GM19351 (cell line): ENCODE results near the gene GPAM.

ENCODE experiments used
- ATAC-seq: cut with Tn5 transposase; IDR thresholded peaks from one replicate; pipeline ENCODE4 v1.9.1; 2021; ENCODE audit warnings: mild to moderate bottlenecking, moderate library complexity; ENCODE audit not compliant: unreplicated experiment

GPAM gene

DNA sequence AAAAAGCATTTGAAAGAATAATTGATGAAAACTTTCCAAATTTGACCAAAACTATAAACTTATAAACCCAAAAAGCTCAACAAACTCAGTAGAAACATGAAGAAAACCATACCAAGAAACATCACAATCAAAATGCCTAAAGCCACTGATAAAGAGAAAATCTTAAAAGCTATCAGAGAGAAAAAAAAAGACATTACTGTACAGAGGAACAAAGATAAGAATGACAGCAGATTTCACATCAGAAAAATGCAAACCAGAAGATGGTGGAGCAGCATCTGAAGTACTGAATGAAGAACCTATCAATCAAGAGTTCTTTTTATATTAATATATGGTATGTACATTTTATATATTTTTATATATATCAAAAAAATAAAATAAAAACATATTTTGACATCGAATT is 2.4 kb upstream of the GPAM start:
- ATAC-seq, result no peak

DNA sequence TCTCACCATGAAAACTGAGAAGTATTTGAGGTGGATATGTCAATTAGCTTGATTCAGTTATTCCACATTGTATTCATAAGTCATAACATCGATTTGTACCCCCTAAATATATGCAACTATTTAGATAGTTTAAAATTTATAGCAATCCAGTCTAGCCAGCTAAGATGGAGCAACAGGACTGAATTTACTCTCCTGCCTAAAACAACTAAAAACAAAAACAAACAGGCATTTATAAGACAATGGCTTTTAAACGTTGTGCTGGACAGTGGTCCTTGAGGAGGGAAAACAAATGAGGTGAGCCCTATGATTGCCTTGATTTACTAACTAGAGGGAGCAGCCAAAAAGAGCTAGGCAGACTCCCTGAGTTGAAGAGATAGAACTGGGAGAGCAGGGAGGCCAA is 814 bp upstream of the GPAM start:
- no peak for ATAC-seq

DNA sequence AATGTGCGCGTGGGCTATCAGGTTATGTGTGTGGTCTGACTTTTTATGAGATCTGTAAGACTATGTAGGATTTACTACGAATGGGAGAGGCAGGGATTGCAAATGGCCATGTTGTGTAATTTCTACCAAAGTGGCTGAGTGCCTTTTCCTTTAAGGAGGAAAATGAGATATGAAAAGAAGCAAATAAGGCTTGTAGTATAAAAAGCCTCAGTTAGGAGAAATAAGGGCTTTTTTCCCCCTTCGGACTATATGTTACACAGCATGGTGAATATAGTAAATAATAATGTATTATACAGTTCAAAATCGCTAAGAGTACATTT is 447 bp upstream of the GPAM start:
- ATAC-seq, result no peak

DNA sequence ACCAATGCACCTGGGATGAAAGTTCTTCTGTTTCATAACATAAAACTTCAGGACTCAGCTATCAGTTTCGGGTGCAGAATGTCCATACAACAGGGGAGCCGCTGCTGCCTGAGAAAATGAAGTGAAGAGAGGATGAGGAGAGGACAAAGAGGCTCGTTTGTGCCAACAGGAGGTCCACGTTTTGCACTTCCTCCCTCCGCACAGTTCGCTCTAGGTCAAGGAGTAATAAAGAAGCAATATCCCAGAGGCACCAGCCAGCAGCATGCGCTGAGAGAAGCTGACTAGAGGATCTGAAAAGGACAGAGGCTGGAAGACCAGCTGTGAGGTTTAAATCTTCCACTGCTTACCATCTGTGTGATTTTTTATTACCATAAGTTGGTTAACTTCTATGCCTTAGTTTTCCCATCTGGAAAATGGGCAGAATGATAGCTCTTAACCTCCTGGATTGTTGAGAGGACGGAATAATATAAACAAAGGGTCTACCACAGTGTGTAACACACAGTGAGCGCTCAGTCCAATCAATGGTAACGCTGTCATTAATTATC is 709 bp downstream of the GPAM start:
- no peak for ATAC-seq

DNA sequence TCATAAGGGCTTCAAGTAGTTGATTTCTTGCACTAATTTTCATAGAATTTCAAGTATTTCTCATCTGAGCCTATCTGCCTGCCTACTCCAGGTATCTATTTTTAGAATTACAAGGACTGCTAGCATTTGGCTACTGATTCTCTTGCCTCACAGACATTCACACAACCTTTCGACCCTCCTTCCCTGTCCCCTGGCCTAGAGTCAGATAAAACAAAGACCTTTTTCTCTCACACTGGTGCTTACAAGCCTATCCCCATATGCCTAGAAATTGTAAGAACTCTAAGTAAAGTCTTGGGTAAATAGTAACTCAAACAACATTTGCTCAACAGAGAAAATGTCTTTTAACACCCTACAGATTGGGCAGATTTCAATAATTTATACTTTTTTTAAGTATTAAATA is 6.3 kb downstream of the GPAM start:
- no peak for ATAC-seq

DNA sequence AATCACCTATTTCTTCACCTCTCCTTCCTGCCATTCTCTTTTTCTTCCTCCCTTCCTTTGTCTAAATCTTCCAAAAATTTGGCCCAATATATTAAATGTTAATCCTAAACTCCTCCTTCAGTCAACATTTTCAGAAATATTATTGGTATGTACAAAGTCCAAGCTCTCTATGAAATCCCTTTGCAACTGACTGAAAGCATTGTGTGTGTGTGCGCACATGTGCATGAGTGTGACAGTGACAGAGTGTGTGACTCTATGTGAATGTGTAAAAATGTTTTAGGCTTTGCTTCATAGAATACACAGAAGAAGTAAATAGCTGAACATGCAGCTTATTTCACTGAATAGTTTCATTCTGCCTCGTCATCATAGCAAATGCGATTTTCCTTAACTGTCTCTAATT is 7.0 kb downstream of the GPAM start:
- ATAC-seq, result no peak

DNA sequence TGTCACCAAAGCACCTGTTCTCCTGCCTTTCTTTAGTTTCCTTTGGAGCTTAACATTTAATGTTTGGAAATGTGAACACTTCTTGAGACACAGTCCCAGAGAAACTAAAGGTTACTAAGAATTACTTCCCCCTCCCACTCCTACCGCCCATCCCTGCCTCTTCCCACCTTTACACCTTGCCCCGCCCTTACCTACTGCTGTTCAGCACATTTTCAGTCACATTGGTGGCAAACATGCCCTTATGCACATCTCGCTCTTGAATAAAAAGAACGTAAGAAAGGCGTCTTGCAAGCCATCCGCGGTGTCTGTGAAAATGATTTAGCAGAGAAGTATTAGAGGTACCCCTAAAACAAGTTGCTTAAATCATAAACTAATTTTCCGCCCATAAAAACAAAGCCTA is 8.2 kb downstream of the GPAM start:
- no peak for ATAC-seq

DNA sequence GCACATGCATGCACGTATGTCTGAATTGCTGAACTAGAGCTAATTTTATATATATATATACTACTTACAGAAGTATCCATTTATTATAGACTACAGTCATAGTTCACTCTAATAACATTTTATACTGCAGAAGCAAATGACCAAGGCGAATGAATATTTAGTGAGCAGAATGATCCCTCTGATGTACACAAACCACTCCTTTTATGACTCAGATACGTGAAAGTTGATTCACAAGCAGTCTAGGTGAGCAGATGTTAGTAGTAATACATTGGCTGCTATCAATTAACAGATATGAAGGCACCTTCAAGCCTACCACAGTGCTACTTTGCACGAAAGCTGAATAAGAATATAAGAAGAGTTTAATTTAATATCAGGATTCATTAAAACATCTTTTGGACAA is 10.4 kb downstream of the GPAM start:
- no peak for ATAC-seq

DNA sequence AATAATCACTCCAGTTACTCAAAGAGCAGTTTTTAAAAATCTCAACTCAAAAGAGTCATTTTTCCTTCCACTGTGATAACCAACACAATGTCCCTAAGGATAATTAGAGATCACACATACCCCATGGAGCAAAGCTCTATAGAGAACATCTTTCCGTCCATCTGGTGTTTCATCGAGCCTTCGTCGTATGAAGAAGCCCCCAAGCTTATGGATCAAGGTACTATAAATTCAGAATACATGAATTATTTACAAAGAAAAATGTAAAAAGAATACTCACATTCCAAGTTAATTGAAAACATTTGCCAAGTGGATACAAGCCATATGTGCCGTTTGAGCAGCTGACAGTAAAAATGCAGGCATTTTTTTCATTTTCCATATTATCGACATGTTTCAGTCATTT is 14.8 kb downstream of the GPAM start:
- no peak for ATAC-seq

DNA sequence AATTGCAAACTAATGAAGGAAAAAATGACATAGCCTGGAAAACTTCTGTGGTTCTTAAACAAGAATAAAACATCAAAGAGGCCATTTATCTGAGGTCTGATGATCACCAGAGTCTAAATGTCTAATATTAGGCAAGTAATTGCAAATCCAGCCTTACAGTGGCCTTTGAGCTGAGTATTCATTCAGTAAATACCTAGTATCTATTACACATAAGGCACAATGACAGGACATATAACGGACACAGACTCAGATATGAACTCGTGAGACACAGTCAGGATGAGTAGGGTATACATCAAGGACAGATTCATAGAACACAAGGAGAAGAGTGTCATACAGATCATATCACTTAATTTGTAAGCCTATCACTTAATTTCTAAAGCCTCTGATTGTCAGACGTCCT is 16.8 kb downstream of the GPAM start:
- no peak for ATAC-seq

DNA sequence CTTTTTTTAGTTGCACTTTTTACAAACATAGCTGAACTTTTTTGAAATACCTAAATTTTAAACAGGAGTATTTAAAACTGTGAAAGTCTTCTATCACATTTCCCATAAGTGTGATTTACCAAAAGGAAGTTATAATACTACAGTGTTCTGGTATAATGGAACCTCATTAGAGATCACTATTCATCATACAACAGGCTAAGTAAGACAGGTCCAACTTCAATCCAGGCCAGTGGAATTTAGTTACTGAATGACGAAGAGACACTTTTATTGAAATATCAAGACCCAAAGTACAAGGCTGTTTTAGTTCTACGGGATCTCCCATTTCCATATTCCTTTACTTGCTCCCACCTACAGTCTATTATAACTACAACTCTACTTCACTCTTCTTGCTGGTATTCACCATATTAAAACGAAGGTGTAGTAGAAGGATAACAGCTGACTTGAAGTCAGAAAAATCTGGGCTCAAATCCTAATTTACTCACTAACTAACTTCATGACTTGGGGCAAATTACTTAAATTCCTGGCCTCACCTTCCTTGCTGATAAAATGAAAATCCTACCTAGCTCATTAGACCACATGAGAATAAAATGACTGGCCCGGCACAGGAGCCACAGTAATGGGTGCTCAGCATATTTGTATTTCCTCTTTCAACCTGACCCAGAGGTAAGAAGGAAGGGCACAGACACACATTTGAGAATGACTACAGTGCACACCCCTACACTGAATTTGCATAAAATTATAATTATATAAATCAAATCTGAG is 21.6 kb downstream of the GPAM start:
- no peak for ATAC-seq

DNA sequence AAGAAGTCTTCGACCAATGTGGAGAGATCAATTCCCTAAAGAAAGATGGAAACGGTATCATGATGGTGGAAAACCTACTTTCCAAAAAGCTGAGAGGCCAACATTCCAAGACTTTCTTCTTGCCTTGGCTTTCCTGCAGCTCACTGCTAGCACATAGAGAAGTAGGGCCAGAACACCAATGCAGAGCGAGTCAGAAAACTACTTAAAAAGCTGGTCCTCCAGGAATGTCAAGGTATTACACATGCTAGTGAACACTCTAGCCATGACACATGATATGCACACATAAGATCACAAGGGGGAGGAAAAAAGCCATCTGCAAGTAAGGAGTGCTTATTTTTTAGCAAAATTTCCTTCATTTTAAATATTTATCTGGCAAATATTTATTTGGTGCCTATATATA is 22.7 kb downstream of the GPAM start:
- no peak for ATAC-seq

DNA sequence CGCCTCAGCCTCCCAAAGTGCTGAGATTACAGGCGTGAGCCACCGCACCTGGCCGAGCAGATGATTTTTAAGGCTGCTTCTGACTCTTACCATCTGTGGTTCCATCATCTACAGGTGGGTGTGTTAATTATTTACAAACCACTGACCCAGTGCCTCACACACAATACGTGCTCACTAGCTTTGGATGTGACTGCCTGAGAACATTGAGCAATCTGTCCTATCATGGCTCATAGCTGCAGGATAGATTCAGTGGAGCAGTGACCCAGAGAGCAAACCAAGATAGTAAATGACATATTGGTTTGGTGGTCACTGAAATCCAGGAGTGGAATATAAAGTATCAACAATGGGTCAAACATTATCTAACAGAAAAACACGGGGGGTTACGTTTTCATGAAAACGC is 24.1 kb downstream of the GPAM start:
- ATAC-seq, result no peak

DNA sequence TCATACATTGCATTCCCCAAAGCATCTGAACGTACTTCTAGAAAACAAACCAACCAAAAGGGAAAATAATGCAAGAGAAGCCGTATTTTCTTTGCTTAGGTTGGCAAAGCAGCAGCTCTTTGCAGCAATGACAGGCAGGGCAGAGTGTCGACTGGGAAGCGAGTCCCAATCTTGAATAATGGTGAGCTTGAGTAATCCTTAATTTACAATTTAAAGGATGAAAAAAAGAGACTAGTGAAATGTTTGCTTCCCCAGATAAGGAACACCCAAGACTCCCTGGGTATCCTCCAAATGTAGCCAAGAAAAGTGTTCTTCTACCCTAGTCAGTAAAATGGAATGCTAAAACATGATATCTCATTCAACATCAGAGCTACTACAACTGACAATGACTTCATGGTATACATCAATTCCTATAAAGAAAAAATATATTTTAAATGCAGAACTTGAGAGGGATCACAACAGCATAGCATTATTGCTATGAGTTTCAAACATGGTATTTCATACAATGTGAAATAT is 32.0 kb downstream of the GPAM start:
- ATAC-seq, result no peak

DNA sequence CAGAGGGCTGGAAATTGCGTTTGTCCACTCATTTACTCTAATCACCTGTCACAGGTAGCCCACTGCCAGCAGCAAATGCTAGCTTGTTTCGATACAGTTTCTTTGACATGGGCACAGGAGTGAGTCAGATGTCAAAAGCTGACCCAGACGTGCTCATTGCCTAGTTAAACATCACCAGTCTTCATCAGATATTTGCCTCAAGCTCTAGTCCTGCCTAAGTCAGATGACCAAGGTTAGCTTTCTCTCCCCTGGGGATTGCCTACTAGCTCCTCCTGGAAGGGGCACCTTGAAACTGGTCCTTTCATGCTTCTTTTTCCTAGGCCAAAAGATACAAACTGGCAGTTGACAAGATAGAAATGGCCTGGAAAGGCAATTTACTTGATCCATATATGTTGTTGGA is 35.2 kb downstream of the GPAM start:
- ATAC-seq, result no peak

DNA sequence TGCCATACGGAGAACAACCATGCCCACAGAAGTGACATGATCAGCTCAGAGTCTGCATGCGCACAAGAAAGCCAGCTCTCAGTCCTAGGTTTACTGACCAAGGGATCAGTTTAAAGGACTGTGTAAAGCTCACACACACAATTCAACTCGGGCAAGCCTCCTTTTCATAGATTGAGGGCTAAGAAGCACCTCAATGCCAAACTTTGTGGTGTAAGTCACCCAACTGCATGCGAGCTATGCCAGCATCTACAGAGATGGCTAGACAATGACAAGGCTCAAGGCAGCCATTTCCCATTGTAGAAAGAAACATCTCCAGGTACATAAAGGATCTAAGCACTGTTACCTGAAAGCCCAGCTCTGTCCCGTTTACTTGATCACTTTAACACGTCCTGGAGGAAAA is 36.8 kb downstream of the GPAM start:
- ATAC-seq, result no peak

DNA sequence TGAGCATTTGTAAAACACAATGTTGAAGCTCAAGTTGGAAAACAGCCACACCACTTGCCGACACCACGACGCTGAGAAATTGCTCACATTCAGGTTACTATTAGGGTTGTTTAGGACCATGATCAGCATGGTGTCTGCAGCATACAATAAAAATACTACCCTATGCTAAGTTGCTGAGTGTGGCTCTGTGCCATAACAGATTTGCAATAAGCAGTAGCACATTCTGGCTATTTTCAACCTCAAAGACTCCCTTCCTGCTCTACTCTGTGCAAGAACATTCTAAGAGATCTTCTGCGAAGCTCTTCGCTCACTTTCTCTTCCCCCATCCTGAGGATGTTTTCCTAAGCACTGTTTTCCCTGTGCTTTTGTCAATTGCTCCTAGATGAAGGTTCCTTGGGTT is 38.3 kb downstream of the GPAM start:
- no peak for ATAC-seq

DNA sequence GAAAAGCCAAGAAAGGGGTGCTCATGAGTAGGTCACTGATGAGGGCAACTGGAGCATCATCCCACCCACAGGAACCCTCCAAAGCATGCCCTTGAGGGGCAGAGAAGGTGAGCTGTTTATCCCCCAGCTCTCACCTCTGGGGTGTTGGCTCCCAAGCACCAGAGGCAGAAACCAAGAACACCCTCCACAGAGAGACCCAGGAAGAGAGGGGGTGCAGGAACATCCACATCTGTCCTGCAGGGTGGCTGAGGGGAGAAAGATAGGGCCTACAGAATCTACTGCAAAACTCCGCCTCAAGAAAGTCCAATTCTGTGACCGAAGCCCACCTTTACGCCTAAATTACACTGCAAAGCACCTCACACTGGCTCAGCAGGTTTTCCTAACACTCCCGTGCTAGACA is 40.1 kb downstream of the GPAM start:
- no peak for ATAC-seq

DNA sequence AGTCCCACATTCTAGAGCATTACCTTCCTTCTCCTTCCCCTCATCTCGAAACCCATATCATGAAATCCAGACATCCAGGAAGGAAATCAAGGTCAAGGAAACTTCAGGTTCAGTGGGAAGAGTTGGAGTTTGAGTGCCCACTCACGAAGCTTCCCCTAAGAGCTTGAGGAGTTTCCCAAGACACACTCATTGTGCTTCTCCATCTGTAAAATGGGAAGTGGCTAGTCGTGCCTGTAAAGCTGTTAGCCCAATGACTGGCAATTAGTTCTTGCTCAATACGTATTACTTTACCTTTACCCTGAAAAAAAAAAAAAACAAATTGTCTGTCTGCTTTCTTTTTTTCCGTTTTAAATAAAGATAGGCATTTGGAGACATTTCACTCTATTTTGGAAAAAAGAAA is 42.3 kb downstream of the GPAM start:
- ATAC-seq, result no peak

DNA sequence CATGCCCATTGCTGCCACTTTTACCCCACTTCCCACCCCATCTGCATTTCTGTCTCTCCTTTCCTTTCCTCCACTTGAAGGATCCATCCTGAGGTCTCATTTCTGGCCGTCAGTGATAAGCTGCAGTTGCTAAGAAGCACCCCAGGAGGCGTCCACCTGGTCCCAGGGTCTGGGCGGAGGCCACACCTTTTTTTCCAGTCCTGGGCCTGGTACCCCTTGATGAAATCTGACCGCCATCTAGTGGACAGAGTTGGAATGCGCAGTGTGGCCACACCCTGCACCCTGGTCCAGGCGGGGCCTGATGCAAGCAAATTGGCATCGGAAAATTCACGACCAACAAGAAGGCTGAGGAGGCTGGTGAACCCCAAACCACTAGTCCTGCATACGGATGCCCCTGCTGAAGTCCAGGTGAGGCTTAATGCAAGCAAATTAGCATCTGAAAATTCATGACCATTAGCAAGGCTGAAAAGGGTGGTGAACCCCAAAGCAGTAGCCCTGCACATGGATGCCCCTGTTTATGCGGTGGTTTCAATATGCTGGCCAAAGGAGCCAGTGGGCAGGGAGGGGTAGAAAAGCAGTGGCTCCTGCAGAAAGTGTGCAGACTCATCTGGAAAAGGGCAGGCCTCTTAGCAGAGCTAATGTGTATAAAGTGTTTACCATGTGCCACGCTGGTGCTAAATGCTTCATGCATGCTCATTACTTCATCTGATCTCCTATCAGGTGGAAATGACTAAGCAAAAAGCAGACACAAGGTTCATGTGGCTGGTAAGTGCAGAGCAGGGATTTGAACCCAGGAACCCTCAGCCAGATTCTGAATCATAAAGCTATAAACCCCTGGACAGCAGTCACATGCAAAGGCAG is 43.2 kb downstream of the GPAM start:
- ATAC-seq, result peak; percentile 98

DNA sequence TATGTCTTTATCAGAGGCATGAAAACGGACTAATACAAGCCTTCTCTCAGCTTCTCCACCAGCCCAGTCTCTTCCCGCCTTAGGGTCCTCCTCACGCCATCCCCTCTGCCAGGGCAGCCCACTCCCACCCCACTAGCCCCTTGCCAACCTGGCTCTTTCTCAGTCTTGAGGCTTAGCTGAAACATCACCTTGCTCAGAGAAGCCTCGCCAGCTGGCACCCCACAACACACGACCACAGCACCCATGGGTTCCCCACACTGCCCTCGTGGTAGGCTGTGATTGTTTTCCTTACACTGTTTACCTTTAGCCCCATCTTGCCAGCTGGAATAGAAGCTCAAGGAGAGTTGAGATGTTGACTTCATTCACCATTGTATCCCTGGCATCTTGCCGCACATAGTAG is 44.4 kb downstream of the GPAM start:
- ATAC-seq, result no peak
